ENCODE data around the gene HOXA1. TPM values are rescaled to one million over a fixed set of nuclear protein-coding genes. Genes with fewer than 3 reads are reported as not detected.

The HOXA1 gene
- total RNA-seq, 1 donor: 0.42 TPM

- H3K9me3 ChIP-seq (ENCODE audit: low read depth, low read length): no peaks in the 10 kb centered on the region
- H3K27me3 ChIP-seq (ENCODE audit: insufficient read depth, low read length): peaks cover 84% of the 10 kb centered on the region
- peaks cover 39% of the 10 kb centered on the region for H3K4me1 ChIP-seq (ENCODE audit: insufficient read depth, low read length)
- H3K4me3 ChIP-seq (ENCODE audit: low read length): peak overlapping the region; percentile 78
These were observed 527 bp downstream of the HOXA1 start for GRCh38 chr7:27095050-27095896.

- Histone ChIP-seq H3K4me3 (ENCODE audit: low read length) (no peak overlapping the region), H3K4me1 (ENCODE audit: insufficient read depth, low read length) (peaks cover 39% of the 10 kb centered on the region), H3K9me3 (ENCODE audit: low read depth, low read length) (no peaks in the 10 kb centered on the region), H3K27me3 (ENCODE audit: insufficient read depth, low read length) (peaks cover 84% of the 10 kb centered on the region)
These were observed 1.3 kb downstream of the HOXA1 start for GRCh38 chr7:27094304-27095049.

GRCh38 chr7:27093184-27093895, 2.5 kb downstream of the HOXA1 start:
- Histone ChIP-seq H3K9me3 (ENCODE audit: low read depth, low read length) (no peaks in the 10 kb centered on the region), H3K4me3 (ENCODE audit: low read length) (no peak overlapping the region), H3K27me3 (ENCODE audit: insufficient read depth, low read length) (peaks cover 84% of the 10 kb centered on the region), H3K4me1 (ENCODE audit: insufficient read depth, low read length) (peaks cover 33% of the 10 kb centered on the region)

- H3K27me3 ChIP-seq (ENCODE audit: insufficient read depth, low read length): peaks cover 84% of the 10 kb centered on the region
- H3K4me3 ChIP-seq (ENCODE audit: low read length): no peak overlapping the region
- no peaks in the 10 kb centered on the region for H3K9me3 ChIP-seq (ENCODE audit: low read depth, low read length)
- peaks cover 33% of the 10 kb centered on the region for H3K4me1 ChIP-seq (ENCODE audit: insufficient read depth, low read length)
These were observed 3.0 kb downstream of the HOXA1 start for GRCh38 chr7:27092819-27093110.

GRCh38 chr7:27091941-27092818, 3.6 kb downstream of the HOXA1 start:
- Histone ChIP-seq H3K4me1 (ENCODE audit: insufficient read depth, low read length) (peaks cover 29% of the 10 kb centered on the region), H3K27me3 (ENCODE audit: insufficient read depth, low read length) (peaks cover 84% of the 10 kb centered on the region), H3K9me3 (ENCODE audit: low read depth, low read length) (no peaks in the 10 kb centered on the region), H3K4me3 (ENCODE audit: low read length) (no peak overlapping the region)

GRCh38 chr7:27091105-27091504, 4.7 kb downstream of the HOXA1 start:
- Histone ChIP-seq H3K9me3 (ENCODE audit: low read depth, low read length) (no peaks in the 10 kb centered on the region), H3K27me3 (ENCODE audit: insufficient read depth, low read length) (peaks cover 93% of the 10 kb centered on the region)

GRCh38 chr7:27088002-27088922, 7.5 kb downstream of the HOXA1 start:
- Histone ChIP-seq H3K4me1 (ENCODE audit: insufficient read depth, low read length) (peaks cover 10% of the 10 kb centered on the region), H3K4me3 (ENCODE audit: low read length) (no peak overlapping the region), H3K9me3 (ENCODE audit: low read depth, low read length) (no peaks in the 10 kb centered on the region), H3K27me3 (ENCODE audit: insufficient read depth, low read length) (peaks cover 89% of the 10 kb centered on the region)

More at GRCh38 chr7:27091105-27091504, 4.7 kb downstream of the HOXA1 start:
- Histone ChIP-seq H3K4me3 (ENCODE audit: low read length) (no peak overlapping the region), H3K4me1 (ENCODE audit: insufficient read depth, low read length) (peaks cover 24% of the 10 kb centered on the region)

- H3K27me3 ChIP-seq (ENCODE audit: insufficient read depth, low read length): peaks cover 43% of the 10 kb centered on the region
- H3K4me3 ChIP-seq (ENCODE audit: low read length): no peak overlapping the region
- H3K4me1 ChIP-seq (ENCODE audit: insufficient read depth, low read length): peaks cover 22% of the 10 kb centered on the region
- H3K9me3 ChIP-seq (ENCODE audit: low read depth, low read length): no peaks in the 10 kb centered on the region
These were observed 12.2 kb downstream of the HOXA1 start for GRCh38 chr7:27083646-27084045.

GRCh38 chr7:27082171-27082570, 13.6 kb downstream of the HOXA1 start:
- Histone ChIP-seq H3K27me3 (ENCODE audit: insufficient read depth, low read length) (peaks cover 28% of the 10 kb centered on the region), H3K4me1 (ENCODE audit: insufficient read depth, low read length) (peaks cover 12% of the 10 kb centered on the region), H3K9me3 (ENCODE audit: low read depth, low read length) (no peaks in the 10 kb centered on the region), H3K4me3 (ENCODE audit: low read length) (no peak overlapping the region)

- peaks cover 17% of the 10 kb centered on the region for H3K27me3 ChIP-seq (ENCODE audit: insufficient read depth, low read length)
- H3K4me3 ChIP-seq (ENCODE audit: low read length): no peak overlapping the region
- H3K9me3 ChIP-seq (ENCODE audit: low read depth, low read length): no peaks in the 10 kb centered on the region
- H3K4me1 ChIP-seq (ENCODE audit: insufficient read depth, low read length): peaks cover 12% of the 10 kb centered on the region
These were observed 14.9 kb downstream of the HOXA1 start for GRCh38 chr7:27080844-27081436.

GRCh38 chr7:27079234-27079975, 16.4 kb downstream of the HOXA1 start:
- H3K9me3 ChIP-seq (ENCODE audit: low read depth, low read length): no peaks in the 10 kb centered on the region

GRCh38 chr7:27078616-27079233, 17.1 kb downstream of the HOXA1 start:
- H3K4me3 ChIP-seq (ENCODE audit: low read length): no peak overlapping the region
- H3K27me3 ChIP-seq (ENCODE audit: insufficient read depth, low read length): no peaks in the 10 kb centered on the region
- no peaks in the 10 kb centered on the region for H3K9me3 ChIP-seq (ENCODE audit: low read depth, low read length)
- peaks cover 12% of the 10 kb centered on the region for H3K4me1 ChIP-seq (ENCODE audit: insufficient read depth, low read length)

More at GRCh38 chr7:27079234-27079975, 16.4 kb downstream of the HOXA1 start:
- H3K4me3 ChIP-seq (ENCODE audit: low read length): no peak overlapping the region
- peaks cover 4% of the 10 kb centered on the region for H3K27me3 ChIP-seq (ENCODE audit: insufficient read depth, low read length)
- peaks cover 12% of the 10 kb centered on the region for H3K4me1 ChIP-seq (ENCODE audit: insufficient read depth, low read length)
